Effector memory CD4-positive, alpha-beta T cell (primary cell): ENCODE measurements around the gene MKRN2.
"Not testable (repeated sequence)": the region's sequence is repeated elsewhere in the genome, so short reads cannot be mapped to it uniquely, and the experiment has no call there.

ENCODE experiments used
- DNase-seq, 3 donors: peaks; one replicate each; pipeline ENCODE4 v3.0.0-alpha.2; 2020
- H3K27ac ChIP-seq: 2 replicates; pipeline ENCODE4 v1.7.0; 2013; ENCODE audit warnings: mild to moderate bottlenecking, low read length, moderate library complexity; ENCODE audit not compliant: insufficient read depth, poor library complexity, severe bottlenecking
- H3K27me3 ChIP-seq: replicated peaks from 2 replicates; pipeline ENCODE4 v1.7.0; 2013; ENCODE audit warnings: mild to moderate bottlenecking, low read length; ENCODE audit not compliant: insufficient read depth, control insufficient read depth, poor library complexity, severe bottlenecking
- H3K36me3 ChIP-seq: 2 replicates; pipeline ENCODE4 v1.7.0; 2013; ENCODE audit warnings: mild to moderate bottlenecking, low read length, moderate library complexity; ENCODE audit not compliant: control insufficient read depth, insufficient read depth
- H3K4me1 ChIP-seq: 2 replicates; pipeline ENCODE4 v1.7.0; 2013; ENCODE audit warnings: low read length, mild to moderate bottlenecking; ENCODE audit not compliant: control insufficient read depth, insufficient read depth, poor library complexity, severe bottlenecking
- H3K4me3 ChIP-seq: 2 replicates; pipeline ENCODE4 v1.7.0; 2013; ENCODE audit warnings: low read length, low read depth, mild to moderate bottlenecking; ENCODE audit not compliant: insufficient read depth, poor library complexity, severe bottlenecking
- H3K9me3 ChIP-seq: 2 replicates; pipeline ENCODE4 v1.7.0; 2013; ENCODE audit warnings: mild to moderate bottlenecking, low read length, moderate library complexity; ENCODE audit not compliant: control insufficient read depth

The MKRN2 gene

DNA sequence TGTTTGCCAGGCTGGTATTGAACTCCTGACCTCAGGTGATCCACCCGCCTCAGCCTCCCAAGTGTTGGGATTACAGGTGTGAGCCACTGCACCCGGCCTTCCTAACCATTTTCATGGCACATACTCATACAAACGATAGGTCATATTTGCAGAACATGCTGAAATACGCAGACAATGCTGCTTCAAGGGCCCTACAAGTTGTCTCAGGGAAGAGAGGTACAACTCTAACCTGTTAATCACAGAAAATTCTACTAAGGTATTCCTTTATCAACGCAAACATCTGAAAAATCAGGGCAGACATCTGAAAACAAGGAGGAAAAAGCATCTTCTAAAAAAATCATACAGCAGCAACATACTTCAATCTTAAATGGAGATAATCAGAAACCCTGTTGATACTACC, 67.2 kb downstream of the MKRN2 start:
- no peak overlapping the region for H3K4me3 ChIP-seq

DNA sequence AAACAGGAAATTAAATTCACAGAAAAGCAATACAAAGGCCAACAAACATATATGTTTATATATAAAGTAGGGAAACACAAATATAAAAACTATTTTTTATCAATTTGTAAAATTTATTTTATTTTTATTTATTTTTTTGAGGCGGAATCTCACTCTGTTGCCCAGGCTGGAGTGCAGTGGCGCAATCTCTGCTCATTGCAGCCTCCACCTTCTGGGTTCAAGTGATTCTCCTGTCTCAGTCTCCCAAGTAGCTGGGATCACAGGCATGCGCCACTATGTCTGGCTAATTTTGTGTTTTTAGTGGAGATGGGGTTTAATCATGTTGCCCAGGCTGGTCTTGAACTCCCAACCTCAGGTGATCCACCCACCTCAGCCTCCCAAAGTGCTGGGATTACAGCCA, 68.1 kb downstream of the MKRN2 start:
- H3K9me3 ChIP-seq, H3K27ac ChIP-seq, H3K36me3 ChIP-seq, DNase-seq, H3K4me3 ChIP-seq, H3K4me1 ChIP-seq, H3K27me3 ChIP-seq: not testable (repeated sequence)

More for the DNA sequence above, 67.2 kb downstream of the MKRN2 start:
- Histone ChIP-seq H3K36me3 (no peaks in the 10 kb centered on the region), H3K9me3 (no peaks in the 10 kb centered on the region), H3K4me1 (peaks cover 4% of the 10 kb centered on the region), H3K27ac (no peak overlapping the region), H3K27me3 (no peaks in the 10 kb centered on the region)
- DNase-seq, result no peak

DNA sequence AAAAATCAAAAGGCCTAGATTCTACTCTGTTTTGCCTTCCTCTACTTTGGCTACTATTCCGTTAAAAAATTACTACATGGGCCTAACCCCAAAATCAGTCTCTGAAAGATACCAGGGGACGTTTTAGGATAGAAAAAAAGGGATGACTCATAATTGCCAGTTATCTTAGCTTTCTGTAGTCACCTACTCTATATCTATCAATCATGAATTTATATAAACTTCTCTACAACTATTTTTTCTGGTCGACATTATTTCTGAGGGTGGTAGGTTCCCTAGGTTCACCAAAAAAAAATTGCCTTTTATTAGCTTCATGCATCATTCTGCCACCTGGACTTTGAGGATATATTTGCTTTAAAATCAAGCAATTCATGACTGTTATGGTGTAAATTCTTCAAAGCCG, 70.5 kb downstream of the MKRN2 start:
- Histone ChIP-seq H3K4me3 (no peak overlapping the region), H3K27ac (no peak overlapping the region), H3K36me3 (no peaks in the 10 kb centered on the region), H3K9me3 (no peaks in the 10 kb centered on the region), H3K4me1 (peaks cover 4% of the 10 kb centered on the region), H3K27me3 (no peaks in the 10 kb centered on the region)
- DNase-seq, result no peak

DNA sequence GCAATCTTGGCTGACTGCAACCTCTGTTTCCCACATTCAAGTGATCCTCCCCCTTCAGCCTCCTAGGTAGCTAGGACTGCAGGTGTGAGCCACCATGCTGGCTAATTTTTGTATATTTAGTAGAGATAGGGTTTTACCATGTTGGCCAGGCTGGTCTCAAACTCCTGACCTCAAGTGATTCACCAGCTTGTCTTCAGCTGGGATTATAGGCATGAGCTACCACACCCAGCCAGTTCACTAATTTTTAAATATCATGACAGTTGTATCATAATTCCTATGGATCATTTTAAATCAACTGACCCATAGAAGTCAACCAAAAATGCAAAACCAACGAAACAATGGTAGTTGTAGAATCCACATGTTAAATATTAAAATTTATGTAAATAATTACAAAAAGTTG, 71.9 kb downstream of the MKRN2 start:
- no peaks in the 10 kb centered on the region for H3K36me3 ChIP-seq
- no peak overlapping the region for H3K27ac ChIP-seq
- H3K27me3 ChIP-seq, result no peaks in the 10 kb centered on the region
- peaks cover 4% of the 10 kb centered on the region for H3K4me1 ChIP-seq
- no peak overlapping the region for H3K4me3 ChIP-seq
- DNase-seq, result no peak
- H3K9me3 ChIP-seq, result no peaks in the 10 kb centered on the region

DNA sequence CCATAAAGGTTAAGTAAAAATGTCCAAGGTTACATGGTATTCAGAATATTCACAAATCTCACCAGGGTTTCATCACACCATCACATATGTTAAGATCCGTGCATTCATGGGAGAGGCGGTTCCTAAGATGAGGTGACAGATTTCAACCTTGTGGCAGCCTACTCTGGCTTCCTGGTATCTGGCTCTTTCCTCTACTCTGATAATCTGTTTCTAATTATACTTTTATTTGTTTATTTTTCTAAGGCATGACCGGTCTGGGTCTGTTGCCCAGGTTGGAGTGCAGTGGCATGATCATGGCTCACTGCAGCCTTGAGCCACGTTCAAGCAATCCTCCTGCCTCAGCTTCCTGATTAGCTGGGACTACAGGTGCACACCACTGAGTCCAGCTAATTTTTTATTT, 72.7 kb downstream of the MKRN2 start:
- no peak overlapping the region for H3K4me3 ChIP-seq
- peaks cover 4% of the 10 kb centered on the region for H3K4me1 ChIP-seq
- no peaks in the 10 kb centered on the region for H3K27me3 ChIP-seq
- no peaks in the 10 kb centered on the region for H3K9me3 ChIP-seq
- H3K36me3 ChIP-seq, result no peaks in the 10 kb centered on the region
- H3K27ac ChIP-seq, result no peak overlapping the region
- no peak for DNase-seq

DNA sequence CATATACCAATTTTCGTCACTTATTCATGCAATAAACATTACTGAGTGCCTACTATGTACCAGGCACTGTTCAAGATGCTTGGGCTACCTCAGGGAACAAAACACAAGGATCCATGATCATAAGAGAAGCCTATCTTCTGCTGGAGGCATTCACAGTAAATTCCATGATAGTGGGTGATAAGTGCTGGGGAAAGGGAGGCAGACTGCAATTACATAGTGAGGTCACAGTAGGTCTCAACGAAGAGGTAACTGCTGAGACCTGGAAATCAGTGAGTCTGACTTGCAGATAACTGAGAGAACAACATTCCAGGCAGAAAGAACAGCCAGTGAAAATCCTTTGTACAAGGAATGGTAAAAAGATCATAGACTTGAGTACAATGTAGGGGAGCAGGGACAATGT, 73.4 kb downstream of the MKRN2 start:
- peaks cover 4% of the 10 kb centered on the region for H3K4me1 ChIP-seq
- no peak overlapping the region for H3K27ac ChIP-seq
- H3K9me3 ChIP-seq, result no peaks in the 10 kb centered on the region
- H3K27me3 ChIP-seq, result no peaks in the 10 kb centered on the region
- H3K36me3 ChIP-seq, result no peaks in the 10 kb centered on the region
- H3K4me3 ChIP-seq, result no peak overlapping the region
- no peak for DNase-seq

DNA sequence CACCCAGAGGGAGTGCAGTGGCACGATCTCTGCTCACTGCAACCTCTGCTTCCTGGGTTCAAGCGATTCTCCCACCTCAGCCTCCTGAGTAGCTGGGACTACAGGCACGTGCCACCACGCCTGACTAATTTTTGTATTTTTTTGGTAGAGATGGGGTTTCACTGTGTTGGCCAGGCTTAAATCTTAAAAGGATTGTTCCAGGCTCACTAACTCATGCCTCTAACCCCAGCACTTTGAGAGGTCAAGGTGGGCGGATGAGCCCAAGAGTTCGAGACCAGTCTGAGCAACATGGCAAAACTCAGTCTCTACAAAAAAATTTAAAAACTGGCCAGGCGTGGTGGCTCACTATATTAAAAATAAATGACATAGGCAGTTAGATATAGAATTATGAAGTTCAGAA, 74.0 kb downstream of the MKRN2 start:
- H3K27me3 ChIP-seq, H3K36me3 ChIP-seq, H3K4me1 ChIP-seq, H3K4me3 ChIP-seq, DNase-seq, H3K27ac ChIP-seq, H3K9me3 ChIP-seq: not testable (repeated sequence)

DNA sequence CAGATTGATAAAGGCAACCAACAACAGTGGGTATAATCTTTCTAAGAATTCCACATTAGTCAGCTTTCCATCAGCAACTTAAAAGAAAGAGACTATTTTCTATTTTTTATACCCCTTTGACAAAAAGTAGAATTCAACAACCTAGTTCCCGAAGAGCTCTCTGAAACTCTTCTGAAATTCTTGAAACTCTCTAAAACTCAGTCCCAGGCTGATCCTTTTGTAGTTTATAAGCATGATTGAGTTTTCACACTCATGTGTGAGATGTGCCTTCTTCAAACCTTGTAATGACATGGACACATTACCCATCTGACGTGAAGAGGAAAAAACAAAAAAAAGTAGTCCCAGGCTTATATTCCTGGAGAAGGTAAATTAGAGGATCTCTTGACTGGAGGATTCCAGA, 75.6 kb downstream of the MKRN2 start:
- Histone ChIP-seq H3K4me1 (no peaks in the 10 kb centered on the region), H3K27me3 (no peaks in the 10 kb centered on the region), H3K4me3 (no peak overlapping the region), H3K9me3 (no peaks in the 10 kb centered on the region), H3K36me3 (no peaks in the 10 kb centered on the region), H3K27ac (no peak overlapping the region)
- no peak for DNase-seq

GRCh38 chr3:12633108-12633507, 76.2 kb downstream of the MKRN2 start:
- Histone ChIP-seq H3K27me3 (no peaks in the 10 kb centered on the region), H3K36me3 (peaks cover 3% of the 10 kb centered on the region), H3K4me1 (no peaks in the 10 kb centered on the region), H3K4me3 (no peak overlapping the region), H3K27ac (no peak overlapping the region), H3K9me3 (no peaks in the 10 kb centered on the region)
- DNase-seq, result no peak
